B cell (primary cell): ENCODE results near the gene SEC61B.

ENCODE experiments used
- CTCF ChIP-seq: fragments of 200-600 bp; IDR thresholded peaks from one replicate; pipeline ENCODE4 v1.8.0; 2022; ENCODE audit warnings: antibody characterized with exemption, mild to moderate bottlenecking
- EZH2 ChIP-seq: IDR thresholded peaks from 2 replicates; pipeline ENCODE4 v1.6.1; 2012; ENCODE audit warnings: borderline replicate concordance, low read depth, mild to moderate bottlenecking, moderate library complexity, low read length; ENCODE audit not compliant: insufficient read depth, poor library complexity, severe bottlenecking

- no peak for TF ChIP-seq CTCF
- TF ChIP-seq EZH2 = no peak
Measured at GRCh38 chr9:99251157-99251556, 29.1 kb downstream of the SEC61B start.
